GM10248 (cell line): ENCODE measurements around the gene AFAP1.

Experiments used
- CTCF ChIA-PET: fragments of 300-600 bp; sonication (Branson Sonifier 250); formaldehyde crosslinking; extraction: SDS; loops from one replicate; lab custom pipeline; 2021; ENCODE audit warnings: antibody characterized with exemption; lab: Yijun Ruan, JAX
- POLR2A ChIA-PET: fragments of 350-650 bp; sonication (Branson Sonifier 250); formaldehyde crosslinking; extraction: SDS; loops from one replicate; lab custom pipeline; 2020; ENCODE audit warnings: antibody characterized with exemption; lab: Yijun Ruan, JAX
- DNase-seq: peaks from one replicate; pipeline ENCODE4 v3.0.0; 2012; ENCODE audit errors: extremely low spot score
- CTCF ChIP-seq: IDR thresholded peaks from 2 replicates; pipeline ENCODE4 v1.5.1; 2012; ENCODE audit warnings: mild to moderate bottlenecking, low read depth; ENCODE audit errors: extremely low read depth, missing control alignments, control extremely low read depth

The AFAP1 gene

GRCh38 chr4:7737752-7738457 lies 201.8 kb downstream of the AFAP1 start:
- ChIA-PET CTCF (no interaction called here), POLR2A (no interaction called here)
- no peak for DNase-seq
- no peak for TF ChIP-seq CTCF

DNA sequence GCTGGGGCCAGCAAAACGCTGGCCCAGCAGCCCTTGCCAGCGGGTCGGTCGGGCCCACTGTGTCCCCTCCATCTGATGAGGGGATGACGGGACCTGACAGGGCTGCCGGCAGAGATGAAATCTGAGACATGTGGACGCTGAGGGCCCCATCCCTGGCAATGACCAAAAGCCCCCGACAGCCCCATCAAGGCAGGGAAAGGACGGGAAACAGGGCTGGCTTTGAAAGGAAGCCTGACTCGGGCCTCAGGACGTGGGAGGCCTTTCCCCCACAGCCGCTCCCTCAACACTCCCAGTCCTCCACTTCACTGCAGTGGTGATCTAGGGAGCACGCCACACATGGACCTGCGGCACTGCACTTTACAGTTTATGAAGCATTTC lies 202.4 kb downstream of the AFAP1 start:
- no peak for DNase-seq
- CTCF ChIA-PET, result no interaction called here
- TF ChIP-seq CTCF, result no peak
- POLR2A ChIA-PET, result no interaction called here

GRCh38 chr4:7736436-7737267 lies 203.0 kb downstream of the AFAP1 start:
- TF ChIP-seq CTCF, result no peak
- CTCF ChIA-PET, result interaction anchor here (0.9 kb wide), 1 partner anchor 9 kb away, joined by 4 read pairs; no protein-coding TSS in a partner anchor
- POLR2A ChIA-PET, result no interaction called here
- no peak for DNase-seq

GRCh38 chr4:7735961-7736360 lies 203.7 kb downstream of the AFAP1 start:
- POLR2A ChIA-PET, result no interaction called here
- no peak for DNase-seq
- TF ChIP-seq CTCF, result no peak
- CTCF ChIA-PET, result interaction anchor here (0.9 to 1.4 kb wide), 2 partner anchors 9 to 66 kb away, joined by 4 read pairs; no protein-coding TSS in a partner anchor

DNA sequence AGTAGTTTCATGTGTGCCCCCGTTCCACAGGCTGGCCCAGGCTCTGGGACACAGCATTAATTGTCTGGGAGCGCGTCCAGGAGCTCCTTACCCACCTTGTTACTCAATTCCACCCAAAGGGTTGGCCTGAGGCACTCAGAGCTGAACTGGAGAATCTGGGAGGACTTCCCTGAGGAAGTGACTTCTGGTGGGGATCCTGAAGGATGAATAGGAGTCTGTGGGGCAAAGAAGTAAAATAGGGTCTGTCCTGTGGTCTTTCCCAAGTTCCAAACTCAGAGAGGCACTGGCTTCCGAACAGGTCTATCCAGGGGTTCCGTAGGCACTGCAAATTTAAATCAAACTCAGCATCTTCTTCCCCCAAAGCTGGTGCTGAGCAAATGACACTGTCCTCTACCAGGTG lies 204.3 kb downstream of the AFAP1 start:
- no peak for DNase-seq
- POLR2A ChIA-PET, result no interaction called here
- TF ChIP-seq CTCF, result no peak
- CTCF ChIA-PET, result interaction anchor here (0.9 to 1.4 kb wide), 2 partner anchors 10 to 66 kb away, joined by 4 read pairs; no protein-coding TSS in a partner anchor

DNA sequence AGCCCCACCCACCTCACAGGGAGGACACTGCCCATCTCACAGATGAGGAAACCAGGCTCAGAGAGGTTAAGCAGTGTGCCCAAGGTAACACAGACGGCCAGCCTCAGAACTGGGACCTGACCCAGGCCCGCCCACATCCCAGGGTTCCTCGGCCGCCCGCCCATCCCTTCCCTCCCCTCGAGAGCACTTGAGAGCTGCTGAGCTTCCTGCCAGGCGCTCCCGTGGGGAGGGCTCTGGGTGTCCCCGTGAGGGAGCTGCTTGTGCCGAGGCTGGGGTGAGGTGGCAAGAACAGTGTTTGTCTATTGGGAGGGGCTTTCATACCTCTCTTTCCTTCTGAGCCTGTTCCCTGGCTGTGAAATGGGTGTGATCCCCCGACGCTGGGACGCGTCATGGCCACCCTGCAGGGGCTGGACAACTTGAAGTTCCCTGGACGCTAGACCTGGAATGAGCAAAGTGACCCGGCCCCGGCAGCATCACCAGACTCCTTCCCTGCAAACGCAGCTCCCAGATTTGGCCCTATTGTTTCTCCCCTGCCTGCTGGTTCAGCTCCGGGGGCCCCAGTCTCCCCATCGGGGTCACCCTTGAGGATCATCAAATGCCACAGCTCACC lies 204.9 kb downstream of the AFAP1 start:
- DNase-seq, result no peak
- TF ChIP-seq CTCF, result no peak
- ChIA-PET POLR2A (no interaction called here), CTCF (interaction anchor here (1.4 kb wide), 1 partner anchor 67 kb away, joined by 4 read pairs; no protein-coding TSS in a partner anchor)
